MCF 10A (cell line): Measurements from ENCODE around the gene CCDC175. TPM values are rescaled to one million over a fixed set of nuclear protein-coding genes. Genes with fewer than 3 reads are reported as not detected.

Experiments used
- BruUV-seq: library from RNA; stranded (reverse); fragments of 400-500 nt; replicated peaks from 2 replicates; lab custom pipeline; 2021; lab: Mats Ljungman, UMichigan
- CTCF ChIA-PET: fragments of 300-600 bp; sonication (Branson Sonifier 250); formaldehyde crosslinking; extraction: SDS; loops from one replicate; lab custom pipeline; 2021; ENCODE audit warnings: antibody characterized with exemption, inconsistent platforms; lab: Yijun Ruan, JAX
- POLR2A ChIA-PET: fragments of 300-600, 350-650 bp; sonication (Branson Sonifier 250); formaldehyde crosslinking; extraction: SDS; loops from one replicate; lab custom pipeline; 2020; ENCODE audit warnings: antibody characterized with exemption, inconsistent platforms; lab: Yijun Ruan, JAX
- DNase-seq: peaks from one replicate; pipeline ENCODE4 v3.0.0-alpha.2; 2018; ENCODE audit not compliant: unreplicated experiment
- H3K27ac Mint-ChIP-seq: one replicate; pipeline ENCODE4 v1.8.0; 2022; ENCODE audit warnings: mild to moderate bottlenecking, low read depth, mixed read lengths; ENCODE audit not compliant: unreplicated experiment
- H3K27me3 Mint-ChIP-seq: one replicate; pipeline ENCODE4 v1.8.0; 2022; ENCODE audit warnings: mixed read lengths; ENCODE audit not compliant: insufficient read depth, unreplicated experiment
- H3K36me3 Mint-ChIP-seq: one replicate; pipeline ENCODE4 v1.8.0; 2022; ENCODE audit warnings: mild to moderate bottlenecking, moderate library complexity, mixed read lengths; ENCODE audit not compliant: insufficient read depth, unreplicated experiment
- H3K4me1 Mint-ChIP-seq: one replicate; pipeline ENCODE4 v1.8.0; 2022; ENCODE audit warnings: mixed read lengths; ENCODE audit not compliant: insufficient read depth, unreplicated experiment
- H3K4me3 Mint-ChIP-seq: one replicate; pipeline ENCODE4 v1.8.0; 2022; ENCODE audit warnings: mild to moderate bottlenecking, moderate library complexity, mixed read lengths; ENCODE audit not compliant: unreplicated experiment
- H3K9me3 Mint-ChIP-seq: one replicate; pipeline ENCODE4 v1.8.0; 2022; ENCODE audit warnings: mixed read lengths; ENCODE audit not compliant: unreplicated experiment
- CTCF ChIP-seq: fragments of 200-600 bp; IDR thresholded peaks from one replicate; pipeline ENCODE4 v1.8.0; 2022; ENCODE audit warnings: antibody characterized with exemption, mild to moderate bottlenecking; ENCODE audit not compliant: unreplicated experiment
- intact Hi-C: fragments of 100-400 bp; cut with micrococcal nuclease; formaldehyde crosslinking; loops from 2 replicates; pipeline ENCODE4 v1.14.1; 2022
- total RNA-seq: library from RNA; stranded (reverse); gene quantifications from 2 replicates; pipeline ENCODE4 v1.2.3, GENCODE V29; 2022

CCDC175 gene
- total RNA-seq, 1 experiment from 2014 or later = not detected

DNA sequence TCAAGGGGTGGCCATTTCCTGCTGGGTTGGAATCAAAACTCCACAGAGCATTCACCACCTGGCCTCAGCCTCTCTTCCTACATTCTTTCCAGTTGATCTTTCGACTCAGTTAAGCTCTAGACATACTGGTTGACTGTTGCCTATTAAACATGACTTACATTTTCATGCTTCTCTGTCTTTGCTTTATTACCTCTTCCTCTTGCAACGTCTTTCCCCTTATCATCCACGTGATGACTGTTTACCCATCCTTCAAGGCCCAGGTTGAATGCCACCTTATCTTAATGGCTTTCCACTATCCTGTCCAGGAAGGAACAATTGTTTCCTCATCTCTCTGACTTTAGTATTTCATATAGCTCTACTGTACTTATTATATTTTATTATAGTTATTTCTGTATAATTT lies 24.4 kb upstream of the CCDC175 start:
- Mint-ChIP-seq H3K27ac (peak overlapping the region; percentile 9), H3K36me3 (peaks cover 19% of the 10 kb centered on the region), H3K4me1 (peaks cover 6% of the 10 kb centered on the region), H3K4me3 (no peak overlapping the region), H3K9me3 (peaks cover 7% of the 10 kb centered on the region), H3K27me3 (no peaks in the 10 kb centered on the region)
- DNase-seq = no peak
- ChIA-PET POLR2A (interaction anchor here (1.2 kb wide), 1 partner anchor 12 kb away, joined by 3 read pairs; no protein-coding TSS in a partner anchor), CTCF (interaction anchor here (1.7 kb wide), 1 partner anchor 32 kb away, joined by 4 read pairs; no protein-coding TSS in a partner anchor)
- BruUV-seq = no TSS peak
- TF ChIP-seq CTCF = no peak
- intact Hi-C loops = no loop called here

GRCh38 chr14:59600211-59600945 lies 23.8 kb upstream of the CCDC175 start:
- H3K4me1 Mint-ChIP-seq = peaks cover 6% of the 10 kb centered on the region
- H3K27ac Mint-ChIP-seq = peak overlapping the region; percentile 9
- POLR2A ChIA-PET = interaction anchor here (1.2 kb wide), 1 partner anchor 11 kb away, joined by 3 read pairs; no protein-coding TSS in a partner anchor
- DNase-seq = peak; percentile 1
- no peak overlapping the region for H3K4me3 Mint-ChIP-seq
- no peaks in the 10 kb centered on the region for H3K27me3 Mint-ChIP-seq
- no peak for TF ChIP-seq CTCF
- no TSS peak for BruUV-seq
- intact Hi-C loops = no loop called here
- H3K36me3 Mint-ChIP-seq = peaks cover 25% of the 10 kb centered on the region
- CTCF ChIA-PET = interaction anchor here (1.7 kb wide), 1 partner anchor 33 kb away, joined by 4 read pairs; no protein-coding TSS in a partner anchor
- H3K9me3 Mint-ChIP-seq = peaks cover 7% of the 10 kb centered on the region

- Mint-ChIP-seq H3K27ac (no peak overlapping the region), H3K36me3 (peaks cover 26% of the 10 kb centered on the region), H3K9me3 (peaks cover 17% of the 10 kb centered on the region), H3K27me3 (no peaks in the 10 kb centered on the region), H3K4me1 (no peaks in the 10 kb centered on the region), H3K4me3 (no peak overlapping the region)
- CTCF ChIA-PET = interaction anchor here (0.5 kb wide), 1 partner anchor 662 kb away, joined by 4 read pairs; no protein-coding TSS in a partner anchor
- no peak for DNase-seq
- no peak for TF ChIP-seq CTCF
- BruUV-seq = no TSS peak
- POLR2A ChIA-PET = no interaction called here
- intact Hi-C loops = no loop called here
These were observed 18.5 kb upstream of the CCDC175 start for GRCh38 chr14:59595071-59595470.

DNA sequence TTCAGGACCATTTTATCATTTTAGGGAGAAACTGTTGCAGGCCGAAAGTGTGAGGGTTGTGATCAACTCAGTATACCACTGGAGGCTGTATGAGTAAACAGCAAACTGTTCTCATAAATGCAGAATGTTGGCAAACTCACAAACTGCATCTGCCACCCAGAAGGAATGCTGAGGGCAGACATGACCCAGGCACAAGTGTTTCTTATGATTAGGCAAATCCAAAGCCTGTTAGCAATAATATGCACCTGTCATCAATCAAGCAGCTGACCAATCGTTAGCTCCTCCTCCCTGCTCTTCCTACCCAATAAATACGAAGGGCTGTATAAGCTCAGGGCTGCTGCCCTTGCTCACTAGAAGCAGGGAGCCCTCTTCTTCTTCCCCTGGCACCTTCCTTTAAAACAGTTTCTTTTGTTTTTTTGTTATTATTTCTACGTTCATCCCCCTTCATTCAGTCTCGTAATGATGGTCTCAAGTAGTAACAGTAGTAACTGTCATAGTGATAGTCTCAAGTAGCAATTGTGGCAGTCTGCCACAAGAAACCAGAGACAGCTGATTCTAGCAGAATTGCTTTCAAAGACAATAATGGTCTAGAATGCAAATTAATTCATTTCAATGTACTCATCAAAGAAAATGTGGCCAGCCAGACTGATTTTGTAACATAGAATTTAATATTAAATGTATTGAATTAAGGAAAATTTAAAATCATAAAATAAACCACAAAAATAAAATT lies 15.2 kb upstream of the CCDC175 start:
- Mint-ChIP-seq H3K4me1 (no peaks in the 10 kb centered on the region), H3K27me3 (no peaks in the 10 kb centered on the region), H3K36me3 (peaks cover 23% of the 10 kb centered on the region), H3K9me3 (peaks cover 10% of the 10 kb centered on the region), H3K27ac (no peak overlapping the region), H3K4me3 (no peak overlapping the region)
- intact Hi-C loops = no loop called here
- BruUV-seq = no TSS peak
- no peak for DNase-seq
- POLR2A ChIA-PET = no interaction called here
- CTCF ChIA-PET = interaction anchor here (0.5 to 1.0 kb wide), 2 partner anchors 41 to 175 kb away, joined by 3 read pairs; no protein-coding TSS in a partner anchor
- TF ChIP-seq CTCF = no peak
